GM10266 (cell line): Measurements from ENCODE around the gene AXIN2.
A peak's percentile ranks its signal among the peaks of the same experiment; 100 is the strongest.

Source experiments
- DNase-seq: peaks from one replicate; pipeline ENCODE4 v3.0.0; 2012; ENCODE audit errors: extremely low spot score
- TF ChIP-seq, protein P1 (sequence below): IDR thresholded peaks from 2 replicates; pipeline ENCODE4 v1.5.1; 2012; ENCODE audit warnings: mild to moderate bottlenecking, low read depth; ENCODE audit not compliant: control insufficient read depth, insufficient read depth; ENCODE audit errors: missing control alignments

AXIN2 gene

DNA sequence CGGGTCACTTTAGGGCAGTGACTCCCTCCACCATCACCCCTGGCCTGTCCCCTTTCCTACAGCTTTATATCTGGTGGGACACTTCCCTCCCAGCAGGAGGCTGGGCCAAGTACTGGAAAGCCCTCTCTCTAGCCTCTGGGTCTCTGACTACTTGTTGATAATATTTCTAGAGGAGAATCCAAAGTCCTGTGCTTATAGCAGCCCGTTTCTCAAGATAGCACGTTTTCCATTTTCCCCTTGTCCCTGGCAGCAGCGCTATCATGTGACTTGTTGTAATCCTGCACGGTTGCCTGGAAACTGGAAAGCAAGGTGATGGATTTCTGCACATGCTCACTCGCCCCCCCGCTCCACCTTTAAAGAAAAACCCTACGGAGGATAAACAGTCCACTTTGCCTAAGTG lies 3.3 kb upstream of the AXIN2 start:
- TF ChIP-seq, protein P1, sequence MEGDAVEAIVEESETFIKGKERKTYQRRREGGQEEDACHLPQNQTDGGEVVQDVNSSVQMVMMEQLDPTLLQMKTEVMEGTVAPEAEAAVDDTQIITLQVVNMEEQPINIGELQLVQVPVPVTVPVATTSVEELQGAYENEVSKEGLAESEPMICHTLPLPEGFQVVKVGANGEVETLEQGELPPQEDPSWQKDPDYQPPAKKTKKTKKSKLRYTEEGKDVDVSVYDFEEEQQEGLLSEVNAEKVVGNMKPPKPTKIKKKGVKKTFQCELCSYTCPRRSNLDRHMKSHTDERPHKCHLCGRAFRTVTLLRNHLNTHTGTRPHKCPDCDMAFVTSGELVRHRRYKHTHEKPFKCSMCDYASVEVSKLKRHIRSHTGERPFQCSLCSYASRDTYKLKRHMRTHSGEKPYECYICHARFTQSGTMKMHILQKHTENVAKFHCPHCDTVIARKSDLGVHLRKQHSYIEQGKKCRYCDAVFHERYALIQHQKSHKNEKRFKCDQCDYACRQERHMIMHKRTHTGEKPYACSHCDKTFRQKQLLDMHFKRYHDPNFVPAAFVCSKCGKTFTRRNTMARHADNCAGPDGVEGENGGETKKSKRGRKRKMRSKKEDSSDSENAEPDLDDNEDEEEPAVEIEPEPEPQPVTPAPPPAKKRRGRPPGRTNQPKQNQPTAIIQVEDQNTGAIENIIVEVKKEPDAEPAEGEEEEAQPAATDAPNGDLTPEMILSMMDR: no peak
- DNase-seq: no peak

- TF ChIP-seq, protein P1: no peak
- no peak for DNase-seq
Measured at GRCh38 chr17:65562206-65562531, 721 bp upstream of the AXIN2 start.

GRCh38 chr17:65560628-65561451 lies 608 bp downstream of the AXIN2 start:
- TF ChIP-seq, protein P1: no peak
- peak; percentile 71 for DNase-seq

- DNase-seq: no peak
- TF ChIP-seq, protein P1: no peak
Measured at GRCh38 chr17:65559804-65560627, 1.4 kb downstream of the AXIN2 start.

DNA sequence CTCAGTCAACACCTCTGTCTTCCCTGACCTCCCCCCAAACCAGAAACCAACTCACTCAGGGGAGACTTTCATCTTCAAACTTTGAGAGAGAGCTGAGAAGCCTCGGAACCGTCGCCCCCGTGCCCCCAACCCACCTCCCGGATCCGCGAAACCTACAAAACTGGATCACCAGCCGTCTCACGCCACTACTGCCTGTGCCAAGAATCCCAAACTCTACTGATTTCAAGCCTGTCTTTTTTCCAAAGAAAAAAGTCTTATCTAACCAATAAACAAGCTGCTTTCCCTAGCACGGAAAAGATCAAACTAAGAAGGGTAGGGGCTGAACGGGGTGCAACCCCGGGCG lies 2.0 kb downstream of the AXIN2 start:
- TF ChIP-seq, protein P1: no peak
- no peak for DNase-seq

- no peak for DNase-seq
- TF ChIP-seq, protein P1: no peak
Measured at GRCh38 chr17:65558683-65559460, 2.6 kb downstream of the AXIN2 start.
